ENCODE results near the gene SYTL2.

The SYTL2 gene

DNA sequence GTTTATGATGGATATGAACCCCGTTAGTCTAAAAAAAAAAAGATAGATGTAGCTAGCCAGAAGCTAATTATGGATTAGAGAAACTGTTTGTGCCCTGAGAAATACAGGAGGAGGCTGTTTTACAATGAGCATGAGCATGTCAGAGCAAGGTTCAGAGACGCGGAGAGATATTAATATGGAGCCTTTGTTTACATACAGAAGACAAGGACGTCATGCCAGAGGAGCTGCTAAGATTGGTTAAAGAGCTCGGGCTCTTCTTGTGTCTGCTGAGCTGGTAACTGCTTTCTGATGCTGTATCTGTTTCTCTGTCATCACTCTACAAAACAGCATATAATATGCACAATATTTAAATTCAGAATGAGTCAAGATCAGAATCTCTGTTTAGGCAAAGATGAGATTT lies 100.0 kb downstream of the SYTL2 start:
- TF ChIP-seq SPI1 (IDR thresholded peaks at IDR 0.05; ENCODE audit: low read depth, low read length) (no peak), PAX5 (IDR thresholded peaks at IDR 0.05; ENCODE audit: insufficient read depth, low read length, severe bottlenecking) (no peak), POLR2A (IDR thresholded peaks at IDR 0.05; ENCODE audit: low read depth, low read length) (no peak), TAF1 (IDR thresholded peaks at IDR 0.05; ENCODE audit: low read depth, low read length) (no peak), POU2F2 (IDR thresholded peaks at IDR 0.05; ENCODE audit: low read depth, low read length) (no peak), POLR2AphosphoS5 (IDR thresholded peaks at IDR 0.05; ENCODE audit: low read depth, low read length) (no peak)
- DNase-seq (ENCODE audit: insufficient read length, low spot score) (no peak), FAIRE-seq (no peak)

DNA sequence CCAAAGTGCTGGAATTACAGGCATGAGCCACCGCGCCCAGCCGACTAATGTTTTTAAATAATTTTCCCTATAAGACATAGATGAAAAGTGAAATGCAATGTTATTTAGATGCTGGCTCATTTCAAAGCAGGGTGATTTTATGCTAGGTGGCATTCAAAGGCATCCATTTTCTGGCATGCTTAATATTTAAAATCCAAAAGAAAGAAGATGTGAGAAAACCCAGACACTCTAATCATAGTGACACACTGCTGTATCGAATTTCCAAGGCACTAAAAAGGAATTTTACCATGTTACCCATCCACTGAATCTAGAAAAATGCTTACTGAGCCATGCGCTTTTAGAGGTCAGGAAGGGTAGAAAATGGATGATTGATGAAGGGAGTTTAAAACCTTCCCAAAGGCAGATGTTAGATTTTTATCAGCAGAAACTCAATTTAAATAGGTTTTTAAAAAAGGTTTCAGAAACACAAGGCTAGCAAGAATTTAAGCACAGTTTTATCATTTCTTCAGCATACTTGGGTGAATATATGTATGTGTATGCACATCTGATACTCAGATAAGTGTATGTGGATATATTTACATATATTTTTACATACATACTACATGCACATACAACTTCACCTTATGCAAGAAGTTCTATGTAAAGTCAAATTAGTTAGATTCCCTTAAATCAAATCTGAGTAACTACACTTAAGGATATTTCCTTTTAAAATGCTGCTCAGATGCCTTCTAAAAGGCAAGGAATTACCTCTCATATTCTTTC lies 100.8 kb downstream of the SYTL2 start:
- no peak for DNase-seq (ENCODE audit: insufficient read length, low spot score)
- no peak for TF ChIP-seq POLR2A (IDR thresholded peaks at IDR 0.05; ENCODE audit: low read depth, low read length)
- no peak for TF ChIP-seq POLR2AphosphoS5 (IDR thresholded peaks at IDR 0.05; ENCODE audit: low read depth, low read length)
- no peak for TF ChIP-seq TAF1 (IDR thresholded peaks at IDR 0.05; ENCODE audit: low read depth, low read length)
- TF ChIP-seq SPI1 (IDR thresholded peaks at IDR 0.05; ENCODE audit: low read depth, low read length): no peak
- TF ChIP-seq PAX5 (IDR thresholded peaks at IDR 0.05; ENCODE audit: insufficient read depth, low read length, severe bottlenecking): no peak
- no peak for TF ChIP-seq POU2F2 (IDR thresholded peaks at IDR 0.05; ENCODE audit: low read depth, low read length)
- FAIRE-seq: no peak

DNA sequence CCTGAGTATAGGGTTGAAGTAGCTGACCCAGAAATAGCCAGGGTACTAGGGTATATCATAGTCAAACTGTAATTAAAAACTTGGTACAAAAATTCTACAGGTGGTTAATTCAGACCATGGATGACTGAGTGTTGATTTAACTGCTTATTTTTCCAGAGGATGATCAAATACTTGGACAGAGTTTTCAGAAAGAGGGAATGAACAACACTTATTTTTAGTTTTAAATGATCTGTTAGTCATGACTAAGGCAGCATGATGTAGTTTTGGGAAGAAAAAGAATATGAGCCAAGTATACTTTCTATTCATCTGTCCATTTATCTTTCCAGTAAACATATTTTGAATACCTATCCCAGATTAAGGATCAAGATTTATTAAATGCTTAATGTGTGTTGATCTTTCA lies 105.1 kb downstream of the SYTL2 start:
- DNase-seq (ENCODE audit: insufficient read length, low spot score) (no peak), FAIRE-seq (no peak)
- TF ChIP-seq PAX5 (IDR thresholded peaks at IDR 0.05; ENCODE audit: insufficient read depth, low read length, severe bottlenecking) (no peak), POLR2AphosphoS5 (IDR thresholded peaks at IDR 0.05; ENCODE audit: low read depth, low read length) (no peak), SPI1 (IDR thresholded peaks at IDR 0.05; ENCODE audit: low read depth, low read length) (no peak), POLR2A (IDR thresholded peaks at IDR 0.05; ENCODE audit: low read depth, low read length) (no peak), POU2F2 (IDR thresholded peaks at IDR 0.05; ENCODE audit: low read depth, low read length) (no peak), TAF1 (IDR thresholded peaks at IDR 0.05; ENCODE audit: low read depth, low read length) (no peak)

DNA sequence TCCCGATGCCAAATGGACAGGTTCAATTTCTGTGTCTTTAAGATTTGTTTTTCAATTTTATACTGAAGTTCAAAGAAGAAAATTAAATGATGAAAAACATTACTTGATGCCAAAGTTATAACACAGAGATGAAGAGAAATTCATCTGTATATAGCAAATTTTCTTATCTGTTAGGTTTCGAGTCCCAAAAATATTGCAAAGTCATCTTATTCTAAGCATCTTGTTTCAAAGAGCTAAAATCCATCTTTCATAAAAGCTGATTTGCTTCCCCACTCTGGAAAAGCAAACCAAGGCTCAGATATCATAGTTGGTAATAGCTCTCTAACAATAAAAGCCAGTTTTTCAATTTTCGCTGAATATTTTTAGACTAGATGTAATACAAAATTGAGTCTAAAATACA lies 106.0 kb downstream of the SYTL2 start:
- DNase-seq (ENCODE audit: insufficient read length, low spot score) (no peak), FAIRE-seq (no peak)
- TF ChIP-seq POLR2AphosphoS5 (IDR thresholded peaks at IDR 0.05; ENCODE audit: low read depth, low read length): no peak
- TF ChIP-seq TAF1 (IDR thresholded peaks at IDR 0.05; ENCODE audit: low read depth, low read length): no peak
- no peak for TF ChIP-seq POU2F2 (IDR thresholded peaks at IDR 0.05; ENCODE audit: low read depth, low read length)
- no peak for TF ChIP-seq POLR2A (IDR thresholded peaks at IDR 0.05; ENCODE audit: low read depth, low read length)
- TF ChIP-seq PAX5 (IDR thresholded peaks at IDR 0.05; ENCODE audit: insufficient read depth, low read length, severe bottlenecking): no peak
- TF ChIP-seq SPI1 (IDR thresholded peaks at IDR 0.05; ENCODE audit: low read depth, low read length): no peak

DNA sequence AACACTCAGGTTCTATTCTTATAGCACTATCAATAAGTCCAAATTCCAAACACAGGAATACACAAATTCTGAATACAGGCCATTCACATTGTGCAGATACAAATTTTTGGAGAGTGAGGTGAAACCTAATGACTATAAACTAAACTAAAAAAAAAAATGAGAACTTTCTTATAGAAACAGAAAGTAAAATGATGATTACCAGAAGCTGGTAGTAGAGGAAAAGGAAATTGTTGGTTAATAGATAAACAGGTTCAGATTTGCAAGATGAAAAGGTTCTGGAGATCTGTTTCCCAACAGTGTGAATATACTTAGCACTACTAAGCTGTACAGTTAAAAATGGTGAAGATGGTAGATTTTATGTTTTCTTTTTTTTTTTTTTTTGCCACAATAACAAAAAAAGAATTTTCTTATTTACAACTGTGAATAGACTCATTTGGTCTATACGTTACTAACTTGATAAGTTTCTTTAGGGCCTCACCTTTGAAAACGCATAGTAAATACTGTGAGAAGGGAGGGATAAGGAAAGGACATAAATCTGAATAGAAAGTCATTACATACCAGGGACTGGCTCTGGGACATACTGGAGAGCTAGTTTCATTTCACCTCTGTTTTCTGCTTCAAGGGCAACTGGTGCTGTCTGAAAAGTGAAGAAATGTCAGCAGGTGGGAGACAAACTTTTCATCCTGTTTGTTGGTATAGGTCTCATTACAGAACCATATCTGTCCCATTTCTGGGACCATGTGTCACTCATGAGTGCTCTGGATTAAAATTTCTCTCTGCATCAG lies 110.8 kb downstream of the SYTL2 start:
- DNase-seq (ENCODE audit: insufficient read length, low spot score) (no peak), FAIRE-seq (no peak)
- TF ChIP-seq PAX5 (IDR thresholded peaks at IDR 0.05; ENCODE audit: insufficient read depth, low read length, severe bottlenecking): no peak
- no peak for TF ChIP-seq POLR2A (IDR thresholded peaks at IDR 0.05; ENCODE audit: low read depth, low read length)
- no peak for TF ChIP-seq TAF1 (IDR thresholded peaks at IDR 0.05; ENCODE audit: low read depth, low read length)
- TF ChIP-seq POLR2AphosphoS5 (IDR thresholded peaks at IDR 0.05; ENCODE audit: low read depth, low read length): no peak
- no peak for TF ChIP-seq SPI1 (IDR thresholded peaks at IDR 0.05; ENCODE audit: low read depth, low read length)
- TF ChIP-seq POU2F2 (IDR thresholded peaks at IDR 0.05; ENCODE audit: low read depth, low read length): no peak

DNA sequence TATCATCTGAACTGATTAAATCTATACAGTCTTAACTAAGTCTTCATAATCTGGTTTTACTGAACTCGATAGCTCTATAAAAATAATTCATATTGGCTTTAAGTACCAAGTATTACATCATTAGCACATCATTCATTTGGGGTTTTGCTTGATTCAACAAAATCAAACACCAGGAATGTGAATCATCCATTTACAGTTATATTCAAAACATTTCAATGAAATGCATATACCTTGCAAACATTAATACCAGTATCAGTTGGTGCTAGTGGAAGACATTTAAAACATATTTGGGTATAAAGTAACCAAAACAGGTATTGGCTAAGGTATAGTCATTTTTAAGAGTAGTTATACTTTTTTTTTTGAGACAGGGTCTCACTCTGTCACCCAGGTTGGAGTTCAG lies 112.7 kb downstream of the SYTL2 start:
- no peak for DNase-seq (ENCODE audit: insufficient read length, low spot score)
- no peak for TF ChIP-seq POLR2AphosphoS5 (IDR thresholded peaks at IDR 0.05; ENCODE audit: low read depth, low read length)
- TF ChIP-seq PAX5 (IDR thresholded peaks at IDR 0.05; ENCODE audit: insufficient read depth, low read length, severe bottlenecking): no peak
- TF ChIP-seq TAF1 (IDR thresholded peaks at IDR 0.05; ENCODE audit: low read depth, low read length): no peak
- no peak for TF ChIP-seq POU2F2 (IDR thresholded peaks at IDR 0.05; ENCODE audit: low read depth, low read length)
- no peak for TF ChIP-seq POLR2A (IDR thresholded peaks at IDR 0.05; ENCODE audit: low read depth, low read length)
- TF ChIP-seq SPI1 (IDR thresholded peaks at IDR 0.05; ENCODE audit: low read depth, low read length): no peak
- FAIRE-seq: no peak

DNA sequence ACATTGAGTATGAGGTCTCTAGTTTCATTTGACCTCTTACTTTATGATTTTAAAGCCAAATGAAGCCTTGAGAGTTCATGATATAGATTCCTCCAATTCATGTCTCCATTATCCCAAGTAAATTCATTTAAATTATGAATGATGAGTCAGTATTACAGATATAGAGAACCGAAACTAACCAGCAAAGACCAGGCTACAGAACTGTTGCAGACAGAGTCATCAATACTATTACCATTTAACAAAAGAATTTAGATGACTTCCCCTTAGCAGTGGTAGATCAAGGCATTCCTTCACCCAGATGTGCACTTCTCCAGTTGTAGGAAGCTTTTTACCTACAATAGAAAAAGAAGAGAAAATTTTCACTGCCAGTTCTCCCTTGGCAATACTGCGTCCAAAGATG lies 113.2 kb downstream of the SYTL2 start:
- no peak for DNase-seq (ENCODE audit: insufficient read length, low spot score)
- TF ChIP-seq PAX5 (IDR thresholded peaks at IDR 0.05; ENCODE audit: insufficient read depth, low read length, severe bottlenecking) (no peak), SPI1 (IDR thresholded peaks at IDR 0.05; ENCODE audit: low read depth, low read length) (no peak), POU2F2 (IDR thresholded peaks at IDR 0.05; ENCODE audit: low read depth, low read length) (no peak), POLR2A (IDR thresholded peaks at IDR 0.05; ENCODE audit: low read depth, low read length) (no peak), TAF1 (IDR thresholded peaks at IDR 0.05; ENCODE audit: low read depth, low read length) (no peak), POLR2AphosphoS5 (IDR thresholded peaks at IDR 0.05; ENCODE audit: low read depth, low read length) (no peak)
- no peak for FAIRE-seq

DNA sequence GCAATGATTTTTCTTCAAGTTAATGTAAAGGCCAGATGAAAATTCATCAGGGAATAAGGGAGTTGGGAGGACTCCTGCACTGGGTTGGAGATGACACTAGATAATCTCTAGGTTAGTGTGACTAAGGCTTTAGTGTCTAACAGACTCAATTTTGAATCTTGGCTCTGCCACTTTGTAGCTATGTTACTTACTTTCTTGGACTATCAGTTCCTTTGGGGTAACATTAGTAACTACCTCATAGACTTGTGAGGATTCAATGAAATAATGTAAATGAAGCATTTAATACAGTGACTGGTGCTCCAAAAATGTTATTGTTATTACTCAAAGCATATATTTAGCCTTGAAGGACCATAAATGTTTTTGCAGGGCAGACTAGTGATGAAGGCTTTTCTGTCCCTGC lies 115.4 kb downstream of the SYTL2 start:
- TF ChIP-seq SPI1 (IDR thresholded peaks at IDR 0.05; ENCODE audit: low read depth, low read length) (no peak), POU2F2 (IDR thresholded peaks at IDR 0.05; ENCODE audit: low read depth, low read length) (no peak)
- FAIRE-seq: no peak
- no peak for DNase-seq (ENCODE audit: insufficient read length, low spot score)

DNA sequence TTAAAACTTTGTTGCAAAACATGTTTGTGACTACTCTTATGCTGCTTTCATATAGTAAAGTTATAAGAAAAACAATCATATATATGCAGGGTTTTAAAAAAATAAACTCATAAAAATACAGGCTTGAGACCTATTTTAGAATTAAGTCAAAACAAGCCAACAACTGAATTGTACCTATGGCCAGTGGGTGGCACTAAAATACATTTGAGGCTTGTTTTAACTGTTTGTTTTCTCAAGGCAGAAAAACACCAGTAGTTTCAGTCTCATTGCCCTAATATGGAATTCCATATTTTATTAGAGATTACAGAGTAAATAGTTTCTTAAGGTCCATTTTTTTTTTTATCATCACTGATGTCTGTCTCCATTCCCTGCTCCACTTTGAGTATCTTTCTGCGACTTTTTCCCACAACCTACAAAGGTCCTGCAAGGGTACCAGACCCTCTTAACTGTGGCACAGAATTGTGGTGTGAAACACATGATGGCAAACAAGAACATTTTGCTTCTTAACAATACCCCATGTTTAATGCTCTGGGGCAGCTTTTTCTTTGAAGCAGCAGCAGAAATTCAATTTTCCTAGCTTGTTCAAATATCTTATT lies 116.5 kb downstream of the SYTL2 start:
- no peak for FAIRE-seq
- no peak for DNase-seq (ENCODE audit: insufficient read length, low spot score)

More for the DNA sequence above, 116.5 kb downstream of the SYTL2 start:
- TF ChIP-seq PAX5 (IDR thresholded peaks at IDR 0.05; ENCODE audit: insufficient read depth, low read length, severe bottlenecking) (no peak), SPI1 (IDR thresholded peaks at IDR 0.05; ENCODE audit: low read depth, low read length) (no peak), POU2F2 (IDR thresholded peaks at IDR 0.05; ENCODE audit: low read depth, low read length) (no peak), POLR2A (IDR thresholded peaks at IDR 0.05; ENCODE audit: low read depth, low read length) (no peak), POLR2AphosphoS5 (IDR thresholded peaks at IDR 0.05; ENCODE audit: low read depth, low read length) (no peak), TAF1 (IDR thresholded peaks at IDR 0.05; ENCODE audit: low read depth, low read length) (no peak)

Data from GM12891 (cell line).